Neural cell (in vitro differentiated cells): ENCODE measurements around the gene CYP1A2. TPM values are rescaled to one million over a fixed set of nuclear protein-coding genes. Genes with fewer than 3 reads are reported as not detected.

ENCODE experiments used
- H2AFZ ChIP-seq: fragments of 200-600, 300-800 bp; sonication (generic), shearing (Covaris generic); 2 replicates; pipeline ENCODE4 v1.6.0; 2014; ENCODE audit warnings: low read depth, mild to moderate bottlenecking, antibody characterized with exemption, low read length, moderate library complexity
- H3F3A ChIP-seq: fragments of 200-600 bp; shearing (Covaris generic); 2 replicates; pipeline ENCODE4 v1.6.1; 2016; ENCODE audit warnings: mild to moderate bottlenecking, moderate library complexity, mixed read lengths, antibody characterized with exemption, low read length; ENCODE audit not compliant: insufficient read depth, poor library complexity, severe bottlenecking
- H3K27ac ChIP-seq: fragments of 200-600, 300-800 bp; sonication (generic), shearing (Covaris generic); 2 replicates; pipeline ENCODE4 v1.5.1; 2014; ENCODE audit warnings: mild to moderate bottlenecking, low read length, moderate library complexity
- H3K27me3 ChIP-seq: fragments of 300-800, 200-600 bp; sonication (generic), shearing (Covaris generic); 2 replicates; pipeline ENCODE4 v1.6.0; 2014; ENCODE audit warnings: mild to moderate bottlenecking, low read depth, low read length, moderate library complexity; ENCODE audit not compliant: insufficient read depth
- H3K36me3 ChIP-seq: fragments of 300-800, 200-600 bp; sonication (generic), shearing (Covaris generic); 2 replicates; pipeline ENCODE4 v1.5.1; 2014; ENCODE audit warnings: mild to moderate bottlenecking, antibody characterized with exemption, low read length, moderate library complexity; ENCODE audit not compliant: insufficient read depth
- H3K4me2 ChIP-seq: fragments of 300-800, 200-600 bp; sonication (generic), shearing (Covaris generic); 2 replicates; pipeline ENCODE4 v1.6.0; 2014; ENCODE audit warnings: mild to moderate bottlenecking, low read length
- H3K4me3 ChIP-seq: fragments of 300-800, 200-600 bp; sonication (generic), shearing (Covaris generic); 2 replicates; pipeline ENCODE4 v1.5.1; 2014; ENCODE audit warnings: mild to moderate bottlenecking, low read length, moderate library complexity
- H3K79me2 ChIP-seq: fragments of 200-600 bp; shearing (Covaris generic); replicated peaks from 2 replicates; pipeline ENCODE4 v1.6.0; 2014; ENCODE audit warnings: mild to moderate bottlenecking, low read length, moderate library complexity; ENCODE audit not compliant: insufficient read depth
- H3K9ac ChIP-seq: fragments of 300-800, 200-600 bp; sonication (generic), shearing (Covaris generic); 2 replicates; pipeline ENCODE4 v1.6.1; 2016; ENCODE audit warnings: mild to moderate bottlenecking, low read length, mixed read lengths
- H3K9me2 ChIP-seq: fragments of 200-600 bp; shearing (Covaris generic); 2 replicates; pipeline ENCODE4 v1.6.1; 2016; ENCODE audit warnings: mild to moderate bottlenecking, low read length, mixed read lengths; ENCODE audit not compliant: insufficient read depth
- H3K9me3 ChIP-seq: fragments of 200-600, 300-800 bp; sonication (generic), shearing (Covaris generic); 2 replicates; pipeline ENCODE4 v1.6.1; 2016; ENCODE audit warnings: mild to moderate bottlenecking, mixed run types, low read length, moderate library complexity, mixed read lengths
- H4K20me1 ChIP-seq: fragments of 200-600 bp; shearing (Covaris generic); 2 replicates; pipeline ENCODE4 v1.6.1; 2016; ENCODE audit warnings: mild to moderate bottlenecking, mixed run types; ENCODE audit not compliant: insufficient read depth
- CTCF ChIP-seq: fragments of 450-650 bp; IDR thresholded peaks from 2 replicates; pipeline ENCODE4 v1.5.1; 2014; ENCODE audit warnings: antibody characterized with exemption, mild to moderate bottlenecking, moderate library complexity; ENCODE audit not compliant: poor library complexity, severe bottlenecking
- EP300 ChIP-seq: fragments of 450-650 bp; conservative IDR thresholded peaks from 2 replicates; pipeline ENCODE4 v1.6.1; 2014; ENCODE audit warnings: antibody characterized with exemption, mild to moderate bottlenecking, moderate library complexity; ENCODE audit not compliant: poor library complexity, severe bottlenecking
- EZH2 ChIP-seq: fragments of 200-600, 300-800 bp; shearing (Covaris generic), sonication (generic); IDR thresholded peaks from 2 replicates; pipeline ENCODE4 v1.6.1; 2014; ENCODE audit warnings: antibody characterized with exemption, low read length, borderline replicate concordance, mild to moderate bottlenecking; ENCODE audit not compliant: insufficient read depth, poor library complexity, severe bottlenecking
- MXI1 ChIP-seq: fragments of 450-650 bp; conservative IDR thresholded peaks from 2 replicates; pipeline ENCODE4 v1.6.1; 2014; ENCODE audit warnings: antibody characterized with exemption, mild to moderate bottlenecking; ENCODE audit not compliant: poor library complexity, severe bottlenecking
- POLR2AphosphoS5 ChIP-seq: IDR thresholded peaks from 2 replicates; pipeline ENCODE4 v1.6.1; 2012
- RAD21 ChIP-seq: fragments of 450-650 bp; conservative IDR thresholded peaks from 2 replicates; pipeline ENCODE4 v1.6.1; 2014; ENCODE audit warnings: antibody characterized with exemption, mild to moderate bottlenecking, moderate library complexity
- REST ChIP-seq: IDR thresholded peaks from 2 replicates; pipeline ENCODE4 v1.6.1; 2012; ENCODE audit warnings: borderline replicate concordance
- SMC3 ChIP-seq: fragments of 450-650 bp; conservative IDR thresholded peaks from 2 replicates; pipeline ENCODE4 v1.6.1; 2014; ENCODE audit warnings: antibody characterized with exemption, mild to moderate bottlenecking, moderate library complexity; ENCODE audit not compliant: poor library complexity
- TAF1 ChIP-seq: IDR thresholded peaks from 2 replicates; pipeline ENCODE4 v1.6.1; 2012; ENCODE audit warnings: low read depth
- polyA plus RNA-seq: library from polyadenylated mRNA; depleted of rRNA; stranded (reverse); fragments of >200 nt; gene quantifications from 2 replicates; pipeline ENCODE4 v1.2.3, GENCODE V29; 2014

Gene CYP1A2
- polyA plus RNA-seq, 1 donor from 2014 or later = not detected

- Histone ChIP-seq H3K79me2 (no peaks in the 10 kb centered on the region), H3K9me3 (no peaks in the 10 kb centered on the region), H3K27ac (no peak overlapping the region), H3K36me3 (no peaks in the 10 kb centered on the region), H3K9ac (no peak overlapping the region), H4K20me1 (no peaks in the 10 kb centered on the region), H3K9me2 (no peaks in the 10 kb centered on the region), H3K27me3 (no peaks in the 10 kb centered on the region), H2AFZ (no peak overlapping the region), H3K4me3 (no peak overlapping the region), H3K4me2 (no peak overlapping the region), H3F3A (no peaks in the 10 kb centered on the region)
- no peak for TF ChIP-seq EZH2
- TF ChIP-seq EP300 = no peak
- no peak for TF ChIP-seq MXI1
- no peak for TF ChIP-seq TAF1
- no peak for TF ChIP-seq RAD21
- no peak for TF ChIP-seq POLR2AphosphoS5
- no peak for TF ChIP-seq REST
These were observed 27.2 kb downstream of the CYP1A2 start for GRCh38 chr15:74775894-74776293.

GRCh38 chr15:74776821-74777768, 28.4 kb downstream of the CYP1A2 start:
- no peaks in the 10 kb centered on the region for H3K27me3 ChIP-seq
- H3K36me3 ChIP-seq = no peaks in the 10 kb centered on the region
- no peaks in the 10 kb centered on the region for H4K20me1 ChIP-seq
- no peak overlapping the region for H3K4me2 ChIP-seq
- H3K4me3 ChIP-seq = no peak overlapping the region
- H3K9me2 ChIP-seq = no peaks in the 10 kb centered on the region
- no peaks in the 10 kb centered on the region for H3K79me2 ChIP-seq
- TF ChIP-seq EP300 (no peak), SMC3 (no peak), RAD21 (no peak), REST (no peak), EZH2 (no peak), TAF1 (no peak), POLR2AphosphoS5 (no peak), CTCF (no peak), MXI1 (no peak)
- no peak overlapping the region for H3K9ac ChIP-seq
- no peak overlapping the region for H2AFZ ChIP-seq
- H3K27ac ChIP-seq = no peak overlapping the region
- no peaks in the 10 kb centered on the region for H3F3A ChIP-seq
- no peaks in the 10 kb centered on the region for H3K9me3 ChIP-seq
